RWPE1 (cell line): ENCODE measurements around the gene TYROBP.

Experiments
- CTCF ChIA-PET: fragments of 350-600 bp; sonication (Branson Sonifier 250); formaldehyde crosslinking; extraction: SDS; loops from one replicate; lab custom pipeline; 2021; lab: Yijun Ruan, JAX
- POLR2A ChIA-PET: fragments of 400-600 bp; formaldehyde crosslinking; extraction: SDS; loops from one replicate; lab custom pipeline; 2020; ENCODE audit warnings: antibody characterized with exemption; ENCODE audit not compliant: low non-redundant PET; lab: Yijun Ruan, JAX
- DNase-seq: peaks from one replicate; pipeline ENCODE4 v3.0.0; 2012; ENCODE audit warnings: low spot score
- H3K27ac ChIP-seq: fragments of 450-650 bp; 2 replicates; pipeline ENCODE4 v1.5.1; 2017
- CTCF ChIP-seq: fragments of 450-650 bp; conservative IDR thresholded peaks from 2 replicates; pipeline ENCODE4 v1.5.1; 2017; ENCODE audit warnings: low read depth, mild to moderate bottlenecking

Gene TYROBP

DNA sequence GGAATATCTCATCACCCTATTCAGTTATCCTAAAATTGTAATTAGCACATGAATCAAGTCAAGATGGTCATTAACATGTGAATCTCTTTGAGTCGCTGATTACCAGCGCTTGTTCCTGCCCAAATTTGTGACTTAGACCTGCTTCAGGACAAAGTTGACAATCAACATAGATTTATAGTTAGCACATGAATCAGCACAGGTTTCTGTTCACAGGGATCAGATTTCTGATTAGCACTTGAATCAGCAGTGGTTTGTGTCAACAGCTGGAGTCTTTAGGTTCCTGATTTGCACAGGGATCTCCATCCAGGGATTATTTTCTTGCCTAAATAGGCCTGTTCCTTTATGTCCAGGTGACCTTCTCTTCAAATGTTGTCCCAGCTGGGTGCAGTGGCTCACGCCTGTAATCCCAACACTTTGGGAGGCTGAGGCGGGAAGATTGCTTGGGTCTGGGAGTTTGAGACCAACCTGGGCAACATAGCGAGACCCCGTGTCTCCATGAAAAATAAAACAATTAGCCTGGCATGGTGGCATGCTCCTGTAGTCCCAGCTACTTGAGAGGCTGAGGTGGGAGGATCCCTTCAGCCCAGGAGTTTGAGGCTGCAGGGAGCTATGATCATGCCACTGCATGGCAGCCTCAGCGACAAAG is 24.3 kb upstream of the TYROBP start:
- CTCF ChIA-PET = interaction anchor here (0.6 kb wide), 2 partner anchors 51 to 52 kb away, joined by 3 read pairs; no protein-coding TSS in a partner anchor
- no peak for TF ChIP-seq CTCF
- DNase-seq = no peak
- H3K27ac ChIP-seq = no peak overlapping the region
- POLR2A ChIA-PET = no interaction called here

- H3K27ac ChIP-seq = no peak overlapping the region
- CTCF ChIA-PET = interaction anchor here (0.6 to 0.9 kb wide), 4 partner anchors 13 to 51 kb away, joined by 3 to 4 read pairs (median 3); no protein-coding TSS in a partner anchor
- peak; percentile 57 for TF ChIP-seq CTCF
- no peak for DNase-seq
- POLR2A ChIA-PET = no interaction called here
Measured at GRCh38 chr19:35931874-35932202, 23.7 kb upstream of the TYROBP start.

GRCh38 chr19:35931161-35931873 is 23.2 kb upstream of the TYROBP start:
- CTCF ChIA-PET = interaction anchor here (0.6 to 0.9 kb wide), 5 partner anchors 12 to 50 kb away, joined by 3 to 4 read pairs (median 3); no protein-coding TSS in a partner anchor
- POLR2A ChIA-PET = no interaction called here
- peak; percentile 98 for DNase-seq
- peak; percentile 91 for TF ChIP-seq CTCF
- peak overlapping the region; percentile 63 for H3K27ac ChIP-seq

DNA sequence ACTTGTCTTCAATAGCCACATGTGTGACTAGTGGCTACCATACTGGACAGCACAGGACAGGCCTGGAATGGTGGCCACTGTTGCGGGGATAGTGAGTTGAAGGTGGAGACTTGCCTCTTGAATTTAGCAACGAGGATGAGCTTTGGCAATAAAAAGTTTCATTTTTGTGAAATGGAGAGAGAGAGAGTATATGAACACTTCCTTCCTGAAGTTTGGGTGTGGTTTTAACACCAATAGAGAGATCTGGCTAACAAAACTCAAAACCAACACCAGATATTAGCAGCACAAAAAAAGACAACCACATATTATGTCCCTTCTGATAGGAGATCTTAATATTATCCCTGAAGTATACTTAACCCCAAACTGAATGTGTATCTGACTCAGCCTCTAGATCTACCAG is 21.8 kb upstream of the TYROBP start:
- no peak for DNase-seq
- ChIA-PET POLR2A (no interaction called here), CTCF (interaction anchor here (0.6 kb wide), 1 partner anchor 48 kb away, joined by 3 read pairs; no protein-coding TSS in a partner anchor)
- no peak for TF ChIP-seq CTCF
- H3K27ac ChIP-seq = no peak overlapping the region

GRCh38 chr19:35928507-35928906 is 20.4 kb upstream of the TYROBP start:
- ChIA-PET POLR2A (no interaction called here), CTCF (no interaction called here)
- DNase-seq = no peak
- no peak for TF ChIP-seq CTCF
- H3K27ac ChIP-seq = no peak overlapping the region

DNA sequence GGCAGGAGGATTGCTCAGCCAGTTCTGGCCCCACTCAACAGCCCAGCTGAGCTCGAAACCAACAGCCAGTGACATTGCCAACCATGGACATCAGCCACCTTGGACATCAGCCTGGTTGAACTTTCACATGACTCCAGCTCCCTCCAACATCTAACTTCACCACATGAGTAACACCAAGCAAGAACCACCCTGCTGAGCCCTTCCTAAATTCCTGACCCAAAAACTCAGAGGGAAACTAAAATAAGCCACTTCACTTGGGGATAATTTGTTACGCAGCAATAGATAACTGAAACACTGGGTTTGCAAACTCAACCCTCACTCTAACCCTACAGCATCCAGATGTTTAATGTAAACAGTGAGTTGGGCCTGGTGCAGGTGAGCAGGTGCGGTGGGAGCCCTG is 17.4 kb upstream of the TYROBP start:
- ChIA-PET POLR2A (no interaction called here), CTCF (interaction anchor here (0.6 kb wide), 1 partner anchor 72 kb away, joined by 4 read pairs; no protein-coding TSS in a partner anchor)
- DNase-seq = no peak
- no peak overlapping the region for H3K27ac ChIP-seq
- no peak for TF ChIP-seq CTCF
